HG02981 (cell line): Measurements from ENCODE around the gene GH1.

Source experiments
- ATAC-seq: cut with Tn5 transposase; IDR thresholded peaks from one replicate; pipeline ENCODE4 v1.9.1; 2021; ENCODE audit warnings: mild to moderate bottlenecking, moderate library complexity; ENCODE audit not compliant: unreplicated experiment

Gene GH1

DNA sequence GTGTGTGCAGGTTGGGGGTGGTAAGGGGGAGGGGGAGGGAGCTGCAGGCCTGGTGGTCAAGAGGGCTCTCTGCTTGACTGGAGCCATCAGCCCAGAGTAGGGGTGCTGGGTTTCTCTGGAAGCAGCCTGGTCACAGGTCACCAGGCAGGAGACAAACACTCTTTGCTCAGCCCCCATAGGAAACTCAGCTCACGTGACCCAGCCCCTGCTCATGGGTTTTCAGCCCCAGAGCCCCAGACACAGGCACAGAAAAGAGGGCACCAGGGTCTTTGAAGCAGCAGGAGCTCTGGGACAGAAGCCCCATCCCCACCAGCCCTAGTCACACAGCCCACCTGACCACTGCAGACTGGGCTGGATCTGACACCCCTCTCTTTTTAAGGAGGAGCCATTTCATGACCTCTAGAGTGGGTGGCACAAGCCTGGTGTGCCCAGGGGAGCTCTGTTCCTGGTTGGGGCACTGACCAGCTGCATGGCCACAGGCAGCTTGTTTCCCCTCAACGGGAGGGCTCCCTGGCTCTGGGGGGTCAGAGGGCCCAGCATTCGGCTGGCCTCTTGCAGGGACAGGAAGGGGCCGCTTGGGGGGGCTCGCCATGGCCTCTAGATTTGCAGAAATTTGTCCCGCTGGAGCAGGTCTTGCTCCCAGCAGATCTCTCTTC lies 27.3 kb upstream of the GH1 start:
- no peak for ATAC-seq

DNA sequence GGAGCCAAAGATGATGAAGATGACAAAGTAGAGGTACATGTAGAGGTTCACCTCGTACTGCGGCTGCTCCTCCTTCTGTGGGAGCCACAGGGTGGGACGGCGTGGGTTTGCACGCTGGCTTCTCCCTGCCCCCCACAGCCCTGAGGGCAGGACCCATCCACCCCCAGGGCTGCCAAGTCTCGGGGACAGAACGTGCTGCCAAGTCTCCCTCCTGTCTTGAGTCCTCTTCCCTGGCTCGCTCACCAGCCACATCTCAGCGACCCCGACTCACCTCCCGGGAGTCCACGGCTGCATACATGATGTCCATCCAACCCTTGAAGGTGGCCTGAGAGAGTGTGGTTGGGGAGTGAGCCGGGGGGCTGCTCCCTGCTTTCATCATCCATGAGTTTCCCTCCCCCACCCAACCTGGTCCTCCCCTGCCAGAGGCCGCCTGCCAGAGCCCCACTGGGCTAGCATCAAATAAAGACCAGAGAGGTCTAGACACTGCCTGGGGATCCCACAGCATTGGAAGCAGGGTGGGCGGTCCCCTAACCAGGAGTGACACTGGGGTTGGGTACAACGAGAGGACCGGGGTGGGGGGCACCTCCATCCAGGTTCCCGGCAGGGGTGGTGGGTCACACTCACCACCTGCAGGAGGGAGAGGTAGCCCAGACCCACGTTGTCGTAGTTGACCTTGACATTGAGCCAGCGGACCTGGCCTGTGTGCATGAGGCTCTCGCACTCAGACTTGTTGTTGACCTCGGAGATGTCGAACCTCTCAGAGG lies 26.3 kb upstream of the GH1 start:
- ATAC-seq, result no peak

DNA sequence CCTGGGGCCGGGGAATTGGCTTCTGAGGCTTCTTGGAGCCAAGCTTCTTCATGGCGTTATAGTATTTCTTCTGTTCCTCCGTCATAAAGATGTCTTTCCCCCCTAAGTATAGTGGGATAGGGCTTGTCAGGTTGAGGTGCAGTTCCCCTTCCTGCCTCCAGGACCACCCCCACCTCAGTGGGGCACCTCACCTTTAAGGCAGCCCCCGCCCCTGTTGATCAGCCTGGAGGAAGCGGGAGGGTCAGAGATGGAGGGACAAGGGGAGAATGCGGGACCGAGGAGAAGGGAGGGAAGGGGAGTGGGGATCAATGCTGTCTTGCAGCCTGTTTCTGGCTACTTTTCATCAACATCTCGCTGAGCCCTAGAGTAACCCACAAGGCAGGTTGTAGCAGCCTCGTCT lies 25.1 kb upstream of the GH1 start:
- ATAC-seq, result no peak

DNA sequence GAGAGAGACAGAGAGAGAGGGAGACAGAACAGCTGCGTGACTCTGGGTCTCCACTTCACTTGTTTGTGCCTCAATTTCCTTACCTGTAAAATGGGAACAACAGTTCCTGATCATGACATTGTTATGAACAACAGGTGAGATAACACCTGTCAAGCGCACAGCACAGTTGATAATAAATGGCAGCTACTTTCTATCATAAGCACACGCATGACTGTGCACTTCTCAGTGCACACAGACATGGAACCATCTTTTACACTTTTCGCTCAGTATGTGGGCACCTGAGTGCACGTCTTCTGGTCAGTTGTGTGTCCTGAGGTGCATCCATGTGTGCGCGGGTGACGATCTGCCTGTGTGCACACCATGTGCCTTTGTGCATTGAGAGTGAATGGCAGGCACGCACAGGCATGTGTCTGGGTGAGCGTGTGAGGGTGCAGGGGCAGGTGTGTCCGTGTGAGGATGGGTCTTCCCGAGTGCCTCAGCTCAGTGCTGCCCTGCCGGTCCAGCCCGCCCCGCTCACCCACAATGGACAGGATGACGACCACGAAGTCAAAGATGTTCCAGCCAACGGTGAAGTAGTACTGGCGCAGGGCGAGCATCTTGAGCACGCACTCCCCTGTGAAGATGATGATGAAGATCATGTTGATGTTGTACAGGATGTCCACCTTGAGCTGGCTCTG lies 23.8 kb upstream of the GH1 start:
- ATAC-seq, result no peak

DNA sequence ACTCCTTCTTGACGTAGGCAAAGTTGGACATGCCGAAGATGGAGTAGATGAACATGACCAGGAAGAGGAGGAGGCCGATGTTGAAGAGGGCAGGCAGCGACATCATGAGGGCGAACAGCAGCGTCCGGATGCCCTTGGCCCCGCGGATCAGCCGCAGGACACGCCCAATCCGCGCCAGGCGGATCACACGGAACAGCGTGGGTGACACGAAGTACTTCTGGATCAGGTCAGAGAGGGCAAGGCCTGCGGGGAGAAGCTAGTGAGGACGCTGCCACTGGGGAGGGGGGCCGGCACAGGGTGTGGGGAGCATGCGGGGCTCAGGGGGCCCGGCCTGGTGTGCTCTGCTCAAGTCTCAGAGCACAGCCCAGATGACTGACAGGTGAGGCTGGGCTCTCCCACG lies 23.1 kb upstream of the GH1 start:
- no peak for ATAC-seq

DNA sequence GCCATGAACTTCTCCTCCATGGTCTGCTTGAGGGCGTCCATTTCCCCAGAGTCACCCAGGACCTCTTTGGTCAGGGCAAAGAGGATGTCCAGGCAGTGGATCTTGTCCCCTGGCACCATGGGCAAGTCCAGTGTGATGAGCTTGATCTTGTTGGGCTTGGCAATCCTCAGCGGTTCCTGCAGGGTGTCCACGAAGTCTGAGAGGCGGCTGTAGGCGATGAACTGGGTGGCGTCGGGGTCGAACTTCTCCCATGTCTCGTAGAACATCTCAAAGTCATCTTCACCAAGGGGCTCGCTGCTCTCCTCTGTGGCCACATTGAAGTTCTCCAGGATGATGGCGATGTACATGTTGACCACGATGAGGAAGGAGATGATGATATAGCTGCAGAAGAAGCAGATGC lies 22.5 kb upstream of the GH1 start:
- ATAC-seq, result no peak

DNA sequence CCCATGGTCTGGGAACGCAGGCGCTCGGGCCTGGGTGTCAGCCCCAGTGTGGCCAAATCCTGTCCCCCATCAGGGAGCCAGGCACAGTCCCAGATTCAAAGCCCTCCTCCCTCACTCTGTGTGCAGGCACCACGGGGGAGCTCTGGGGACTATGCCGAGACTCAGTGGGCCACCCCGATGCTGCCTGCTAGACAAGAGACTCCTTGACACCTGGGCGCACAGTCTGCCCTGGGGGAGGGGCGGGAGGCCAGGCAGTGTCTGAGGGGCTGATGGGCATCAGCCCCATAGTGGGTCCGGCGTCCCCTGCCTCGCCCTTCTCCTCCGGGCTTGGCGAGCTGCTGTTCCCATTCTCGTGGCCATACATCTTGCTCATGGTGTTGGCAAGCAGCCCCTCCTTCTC lies 21.9 kb upstream of the GH1 start:
- no peak for ATAC-seq

DNA sequence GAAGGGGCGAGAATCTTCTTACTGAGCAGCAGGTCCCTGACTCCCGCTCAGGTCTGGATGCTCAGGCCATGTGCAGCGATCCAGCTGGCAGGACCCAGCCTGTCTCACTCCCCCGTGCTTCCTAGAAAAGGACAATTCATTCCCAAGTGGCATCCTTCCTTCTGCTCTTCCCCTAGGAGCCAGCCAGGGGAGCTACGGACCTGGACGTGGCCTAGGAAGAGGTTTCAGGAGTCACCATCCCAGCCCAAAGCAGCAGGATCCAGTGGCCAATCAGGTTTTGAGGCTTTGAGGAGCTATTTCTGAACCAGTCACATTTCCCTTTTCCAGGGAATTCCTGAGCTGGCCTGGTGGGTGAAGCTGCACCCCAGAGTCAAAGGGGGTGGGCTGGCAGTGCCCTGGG lies 21.2 kb upstream of the GH1 start:
- no peak for ATAC-seq

DNA sequence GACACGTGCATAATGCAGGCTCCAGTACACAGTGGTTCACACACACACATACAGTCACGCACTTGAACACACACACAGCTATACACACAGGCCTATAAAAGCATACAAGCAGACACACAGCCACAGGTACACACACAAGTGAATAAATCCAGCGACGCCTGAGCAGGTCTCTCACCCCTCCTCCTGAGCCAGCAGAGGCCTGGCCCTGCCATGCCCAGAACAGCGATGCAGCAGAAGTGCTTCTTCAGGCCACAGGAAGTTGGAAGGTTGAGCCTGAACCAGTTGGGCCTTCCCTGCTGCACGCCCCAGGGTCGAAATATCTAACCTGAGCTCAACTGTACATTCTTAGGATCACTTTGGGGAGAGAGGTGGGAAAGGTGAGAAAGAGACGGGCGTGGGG lies 20.8 kb upstream of the GH1 start:
- no peak for ATAC-seq

DNA sequence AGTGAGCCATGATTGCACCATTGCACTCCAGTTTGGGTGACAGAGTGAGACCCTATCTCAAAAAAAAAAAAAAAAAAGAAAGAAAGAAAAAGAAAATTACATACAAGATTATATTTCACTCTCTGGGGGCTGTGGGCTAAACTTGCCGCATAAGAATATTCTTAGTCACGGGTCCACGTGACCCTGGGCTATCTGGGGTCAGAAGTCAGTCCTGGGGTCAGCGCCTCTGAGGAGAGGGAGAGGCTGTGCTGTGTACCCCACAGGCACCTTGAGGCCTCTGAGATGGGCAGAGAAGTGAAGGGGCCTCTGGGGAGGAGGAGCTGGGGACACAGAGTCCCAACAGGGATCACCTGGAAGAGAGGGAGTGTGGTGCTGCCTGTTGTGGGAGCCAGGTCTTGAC lies 19.3 kb upstream of the GH1 start:
- ATAC-seq, result no peak

DNA sequence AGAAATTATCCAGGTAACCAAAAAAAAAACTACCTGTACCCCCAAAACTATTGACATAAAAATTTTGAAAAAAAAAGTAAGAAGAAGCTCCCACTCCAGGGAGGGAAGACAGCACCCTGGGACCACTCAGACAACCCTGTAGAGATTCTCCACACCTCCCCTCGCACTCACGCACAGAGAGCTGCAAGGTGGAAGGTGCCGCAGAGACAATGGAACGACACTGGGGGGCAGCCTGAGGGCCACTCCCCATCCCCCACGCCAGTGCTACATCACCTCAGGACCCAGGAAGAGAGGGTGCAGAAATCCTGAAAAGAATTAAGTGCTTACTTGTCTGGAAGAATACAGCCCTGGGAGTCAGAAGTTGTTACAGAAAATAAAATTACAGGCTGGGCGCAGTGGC lies 18.7 kb upstream of the GH1 start:
- ATAC-seq, result no peak

DNA sequence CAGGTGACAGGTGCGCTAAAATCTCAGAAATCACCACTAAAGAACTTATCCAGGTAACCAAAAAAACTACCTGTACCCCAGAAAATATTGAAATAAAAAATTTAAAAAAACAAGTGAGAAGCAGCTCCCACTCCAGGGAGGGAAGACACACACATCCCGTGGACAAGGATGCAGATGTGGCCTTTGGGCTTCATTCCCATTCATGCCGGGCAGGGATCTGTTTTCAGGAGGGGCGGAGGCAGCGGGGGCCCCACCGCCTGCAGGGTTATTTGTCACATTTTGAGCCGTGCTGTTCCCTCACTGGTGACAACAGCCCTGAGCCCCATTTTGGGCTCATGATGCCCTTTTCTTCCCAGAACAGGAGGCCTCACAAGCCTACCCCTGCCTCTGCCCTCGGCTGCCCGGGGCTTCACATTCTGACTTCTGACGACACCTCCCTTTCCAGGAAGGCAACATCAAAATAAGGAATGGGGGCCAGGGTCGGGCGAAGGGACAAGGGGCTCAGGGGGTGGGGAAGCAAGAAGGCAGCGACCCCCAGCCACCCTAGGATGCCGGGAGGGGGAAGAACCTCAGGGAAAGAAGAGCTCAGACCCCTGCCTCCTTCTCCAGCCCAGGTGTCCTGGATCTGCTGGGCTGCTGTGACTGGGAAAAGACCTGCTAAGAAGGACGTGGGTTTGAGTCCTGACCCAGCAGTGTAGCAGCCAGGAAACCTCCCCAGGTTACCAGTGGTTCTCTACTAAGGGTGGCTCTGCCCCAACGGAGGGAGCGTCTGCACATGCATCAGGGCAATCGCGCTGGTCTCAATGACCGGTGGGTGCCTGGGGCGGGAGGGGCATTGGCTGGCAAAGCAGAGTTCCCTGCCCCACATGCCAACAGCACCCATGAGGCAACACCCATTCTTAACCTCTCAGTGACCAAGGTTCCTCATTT lies 15.8 kb upstream of the GH1 start:
- no peak for ATAC-seq

DNA sequence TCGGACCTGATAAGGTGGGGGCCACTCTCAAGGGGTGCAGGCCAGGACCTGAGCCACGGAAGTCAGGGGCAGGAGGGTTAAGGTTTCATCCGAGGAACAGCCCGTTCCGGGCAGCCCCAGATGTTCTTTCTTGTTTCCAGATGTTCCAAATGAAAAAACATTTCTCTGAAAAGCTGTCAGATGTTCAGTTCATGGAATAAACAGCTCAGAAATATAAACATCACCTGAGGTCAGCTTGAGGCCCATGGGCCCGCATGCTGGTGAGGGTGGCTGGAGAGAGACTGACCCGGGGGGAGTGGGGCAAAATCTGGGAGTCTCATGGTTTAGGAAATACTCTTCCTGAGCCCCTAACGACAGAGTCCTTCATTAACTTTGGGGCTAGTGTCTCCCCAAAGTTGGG lies 15.0 kb upstream of the GH1 start:
- ATAC-seq, result no peak

DNA sequence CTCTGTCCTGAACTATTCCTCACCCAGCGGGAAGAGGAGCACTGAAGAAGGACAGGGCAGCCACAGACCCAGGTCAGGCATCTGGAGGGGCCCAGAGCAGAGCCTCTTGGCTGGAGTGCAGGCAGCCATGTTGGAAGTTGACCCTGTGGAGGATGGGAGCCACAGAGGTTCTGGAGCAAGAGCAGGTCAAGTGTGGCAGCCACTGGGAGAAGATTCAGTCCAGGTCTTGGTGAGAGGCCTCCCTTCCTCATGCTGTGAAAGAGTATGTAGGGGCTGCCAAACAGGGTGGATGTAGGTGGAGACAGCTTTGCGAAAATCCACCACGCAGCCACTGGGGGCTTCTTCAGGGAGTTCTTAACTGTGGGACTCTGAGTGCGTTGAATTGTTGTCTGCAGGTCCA lies 14.1 kb upstream of the GH1 start:
- ATAC-seq, result peak; percentile 8

DNA sequence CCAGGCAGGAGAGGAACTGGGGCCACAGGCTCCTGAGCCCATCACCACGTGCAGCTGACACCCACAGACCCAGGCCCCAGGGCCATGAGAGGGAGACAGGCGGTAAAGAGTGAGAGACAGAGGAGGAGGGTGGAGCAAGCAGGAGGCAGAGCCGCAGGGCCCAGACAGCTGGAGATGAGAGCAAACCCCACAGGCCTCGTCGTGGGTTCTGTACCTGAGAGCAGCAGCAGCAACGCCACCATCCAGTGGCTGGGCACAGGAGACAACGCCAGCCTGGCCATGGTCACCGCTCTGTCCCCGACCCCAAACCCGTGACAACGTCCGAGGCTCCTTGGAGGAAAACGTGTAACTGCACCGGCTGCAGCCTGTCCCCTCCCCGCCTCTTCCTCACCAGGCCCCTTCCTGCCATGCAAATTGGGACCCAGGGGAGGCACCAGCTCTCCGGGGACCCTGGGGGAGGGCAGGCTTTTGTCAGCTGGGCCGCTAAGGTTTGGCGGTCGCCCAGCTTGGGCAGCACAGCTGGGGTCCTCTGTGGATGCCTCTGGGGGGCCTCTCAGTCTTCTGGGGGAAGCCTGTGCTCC lies 13.4 kb upstream of the GH1 start, which contains the start of gene CD79B:
Gene CD79B, minus strand, starts transcription at position 351 of the 581 bp plus-strand sequence. Its CDS starts 70 bp downstream, at position 281.
- peak; percentile 76 for ATAC-seq

DNA sequence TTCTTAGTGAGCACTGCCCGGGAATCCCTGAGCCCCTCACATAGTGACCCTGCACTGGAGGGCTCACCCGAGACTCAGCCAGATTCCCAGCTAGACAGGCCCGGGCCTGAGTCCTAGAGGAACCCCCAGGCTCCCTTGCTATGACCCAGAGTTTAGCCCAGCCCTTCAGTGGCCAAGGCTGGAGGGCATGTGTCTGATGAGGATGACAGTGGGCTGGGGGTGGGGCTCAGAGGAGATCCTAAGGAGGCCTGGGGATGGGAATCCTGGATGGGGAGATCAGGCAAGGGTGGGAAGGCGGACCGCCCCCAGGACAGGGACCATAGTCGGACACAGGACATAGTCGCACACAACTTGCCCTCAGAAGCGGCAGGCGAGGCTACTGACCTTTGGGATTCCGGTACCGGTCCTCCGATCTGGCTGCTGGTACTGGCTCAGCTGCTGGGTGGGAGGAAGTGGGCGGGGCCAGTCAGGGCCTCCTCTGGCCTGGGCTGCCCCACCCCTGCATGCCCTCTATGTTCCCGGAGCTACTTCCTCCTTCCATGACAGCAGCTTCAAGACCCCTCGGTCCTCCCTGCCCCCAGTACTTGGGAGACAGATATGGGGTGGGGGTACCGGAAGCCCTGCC lies 12.4 kb upstream of the GH1 start:
- no peak for ATAC-seq

DNA sequence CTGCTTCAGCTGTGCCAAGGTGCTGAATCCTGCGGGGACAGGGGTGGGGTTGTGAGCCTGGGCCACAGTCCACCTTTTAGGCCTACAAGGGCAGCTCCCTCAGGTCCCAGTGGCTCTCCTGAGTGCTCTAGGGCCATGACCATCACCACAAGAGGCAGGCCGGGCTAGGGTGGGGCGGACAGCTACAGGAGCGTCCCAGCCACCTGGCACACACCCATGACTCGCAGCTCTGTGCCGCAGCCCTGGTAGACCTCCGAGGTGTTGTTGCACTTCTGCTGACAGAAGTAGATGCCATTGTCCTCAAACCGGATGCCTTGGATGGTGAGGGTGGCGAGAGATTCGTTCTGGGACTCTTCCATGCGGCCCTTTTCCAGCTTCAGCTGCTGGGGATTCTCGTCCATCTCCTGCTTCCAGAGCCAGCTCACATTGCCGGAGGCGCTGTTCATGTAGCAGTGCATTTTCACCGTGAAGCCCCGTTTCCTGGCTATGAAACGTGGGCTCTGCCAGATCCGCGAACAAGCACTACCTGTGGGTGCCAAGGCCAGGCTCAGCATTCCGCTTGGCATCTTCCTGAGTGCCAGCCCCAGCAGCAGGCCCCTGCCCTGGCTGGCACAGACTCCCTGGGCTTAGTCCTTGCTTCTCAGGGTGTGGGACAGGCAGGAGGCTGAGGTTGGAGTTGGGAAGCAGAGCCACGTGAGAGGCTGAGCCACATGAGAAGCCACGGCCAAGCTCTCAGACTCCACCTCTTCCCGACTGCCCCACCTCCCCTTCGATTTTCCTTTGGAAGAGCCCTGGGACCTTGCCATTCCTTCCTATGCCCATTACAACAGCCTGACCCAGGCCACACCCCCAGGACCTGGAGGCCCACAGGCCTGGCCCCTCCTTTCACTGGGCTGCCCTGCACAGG lies 11.5 kb upstream of the GH1 start:
- no peak for ATAC-seq

DNA sequence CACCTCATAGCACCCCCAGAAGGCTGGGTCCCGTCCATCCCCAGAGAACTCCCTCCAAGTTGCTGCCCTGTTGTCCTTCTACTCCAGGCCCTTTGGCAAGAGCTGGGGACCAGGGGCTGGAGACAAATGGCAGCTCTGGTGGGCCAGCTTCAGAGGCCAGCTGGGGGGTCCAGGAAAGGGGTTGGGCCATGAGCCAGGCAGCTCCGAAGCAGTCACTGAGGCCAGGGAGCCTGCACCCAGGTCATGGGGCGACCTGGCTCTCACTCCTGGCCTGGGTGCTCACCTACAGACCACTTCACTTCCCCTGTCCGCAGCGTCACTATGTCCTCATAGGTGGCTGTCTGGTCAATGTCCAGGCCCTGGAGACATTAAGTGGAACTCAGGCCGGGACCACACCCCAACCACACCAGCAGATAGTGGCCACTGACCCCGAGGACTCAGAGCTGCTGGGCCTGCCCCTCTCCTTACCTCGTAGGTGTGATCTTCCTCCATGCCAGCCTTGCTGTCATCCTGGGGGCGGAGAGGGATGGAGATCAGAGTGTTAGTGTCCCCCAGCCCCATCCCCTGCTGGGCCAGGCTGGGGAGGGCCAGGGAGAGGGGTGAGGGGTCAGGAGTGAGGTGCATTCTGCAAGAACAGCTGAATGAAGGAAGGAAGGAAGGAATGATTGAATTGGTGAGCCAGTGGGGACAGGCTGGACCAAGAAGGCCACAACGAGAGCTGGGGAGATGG lies 10.5 kb upstream of the GH1 start:
- ATAC-seq, result no peak
